Measurements from ENCODE around the gene GNB5.

Gene GNB5

GRCh38 chr15:52080031-52080430 lies 111.2 kb downstream of the GNB5 start:
- DNase-seq = no peak
- H3K4me1 ChIP-seq = no peaks in the 10 kb centered on the region
- H3K27me3 ChIP-seq = no peaks in the 10 kb centered on the region
- H3K4me3 ChIP-seq (ENCODE audit: low read depth, low read length) = no peak overlapping the region
- H3K36me3 ChIP-seq = no peaks in the 10 kb centered on the region
- no peaks in the 10 kb centered on the region for H3K9me3 ChIP-seq
- no peak for TF ChIP-seq CTCF (IDR thresholded peaks at IDR 0.05; ENCODE audit: low read depth, low read length)

- Histone ChIP-seq H3K27me3 (no peaks in the 10 kb centered on the region), H3K4me3 (ENCODE audit: low read depth, low read length) (no peak overlapping the region), H3K9me3 (no peaks in the 10 kb centered on the region), H3K4me1 (no peaks in the 10 kb centered on the region), H3K36me3 (no peaks in the 10 kb centered on the region)
- peak; percentile 92 for DNase-seq
- TF ChIP-seq CTCF (IDR thresholded peaks at IDR 0.05; ENCODE audit: low read depth, low read length) = peak; percentile 96
Observed at GRCh38 chr15:52078876-52079700, 112.1 kb downstream of the GNB5 start.

- Histone ChIP-seq H3K36me3 (no peaks in the 10 kb centered on the region), H3K9me3 (no peaks in the 10 kb centered on the region), H3K4me3 (ENCODE audit: low read depth, low read length) (no peak overlapping the region), H3K4me1 (no peaks in the 10 kb centered on the region), H3K27me3 (no peaks in the 10 kb centered on the region)
- DNase-seq = no peak
- no peak for TF ChIP-seq CTCF (IDR thresholded peaks at IDR 0.05; ENCODE audit: low read depth, low read length)
Observed at GRCh38 chr15:52078197-52078875, 112.9 kb downstream of the GNB5 start.

- TF ChIP-seq CTCF (IDR thresholded peaks at IDR 0.05; ENCODE audit: low read depth, low read length) = no peak
- Histone ChIP-seq H3K4me1 (no peaks in the 10 kb centered on the region), H3K4me3 (ENCODE audit: low read depth, low read length) (no peak overlapping the region), H3K27me3 (no peaks in the 10 kb centered on the region), H3K36me3 (no peaks in the 10 kb centered on the region), H3K9me3 (no peaks in the 10 kb centered on the region)
- no peak for DNase-seq
Observed at GRCh38 chr15:52076889-52077781, 114.1 kb downstream of the GNB5 start.

- Histone ChIP-seq H3K9me3 (no peaks in the 10 kb centered on the region), H3K4me3 (ENCODE audit: low read depth, low read length) (no peak overlapping the region), H3K36me3 (no peaks in the 10 kb centered on the region), H3K27me3 (no peaks in the 10 kb centered on the region), H3K4me1 (no peaks in the 10 kb centered on the region)
- TF ChIP-seq CTCF (IDR thresholded peaks at IDR 0.05; ENCODE audit: low read depth, low read length) = no peak
- no peak for DNase-seq
Observed at GRCh38 chr15:52071570-52071969, 119.6 kb downstream of the GNB5 start.
